Lower lobe of right lung (tissue), 2 donors: ENCODE results near the gene MARK4. TPM values are rescaled to one million over a fixed set of nuclear protein-coding genes. Genes with fewer than 3 reads are reported as not detected.
A peak's percentile ranks its signal among the peaks of the same experiment; 100 is the strongest.

Experiments used
- ATAC-seq, 2 donors: fragments of 200-7000 bp; cut with Tn5 transposase; one replicate each; pipeline ENCODE4 v1.9.1; 2020 to 2022; ENCODE audit warnings: mild to moderate bottlenecking in 2 of 2, moderate library complexity in 2 of 2
- DNase-seq: peaks from one replicate; pipeline ENCODE4 v3.0.0-alpha.2; 2020
- H3K27ac ChIP-seq: fragments of 200-600 bp; one replicate; pipeline ENCODE4 v1.8.0; 2022
- H3K27me3 ChIP-seq: fragments of 200-600 bp; one replicate; pipeline ENCODE4 v1.8.0; 2022; ENCODE audit warnings: low read depth
- H3K36me3 ChIP-seq: fragments of 200-600 bp; one replicate; pipeline ENCODE4 v1.8.0; 2022; ENCODE audit warnings: mild to moderate bottlenecking
- H3K4me1 ChIP-seq: fragments of 200-600 bp; one replicate; pipeline ENCODE4 v1.8.0; 2022
- H3K4me3 ChIP-seq: fragments of 200-600 bp; one replicate; pipeline ENCODE4 v1.8.0; 2022; ENCODE audit warnings: mild to moderate bottlenecking
- H3K9me3 ChIP-seq: fragments of 200-600 bp; one replicate; pipeline ENCODE4 v1.8.0; 2022
- CTCF ChIP-seq: fragments of 200-600 bp; IDR thresholded peaks from one replicate; pipeline ENCODE4 v1.8.0; 2022; ENCODE audit warnings: antibody characterized with exemption, mild to moderate bottlenecking
- intact Hi-C: fragments of 100-400 bp; cut with DNase I; formaldehyde crosslinking; loops from one replicate; pipeline ENCODE4 v1.11.0; 2022
- total RNA-seq: library from RNA; stranded (reverse); fragmentation: NEBNext Ultra II Directional; extraction: Animal tissue kit (Norgen Biotek cat#: 25700); gene quantifications from one replicate; pipeline ENCODE4 v1.2.1, GENCODE V29; 2021
- donor health status: DM: no; HTN: yes; CAD: no; lungs with severe emphysema.

Gene MARK4
- total RNA-seq, 1 donor from 2014 or later, result 32.5 TPM

GRCh38 chr19:45250216-45250831 lies 747 bp upstream of the MARK4 start:
- Histone ChIP-seq H3K27ac (peak overlapping the region; percentile 68), H3K4me3 (peak overlapping the region; percentile 81), H3K27me3 (no peaks in the 10 kb centered on the region), H3K4me1 (peaks cover 33% of the 10 kb centered on the region), H3K9me3 (no peaks in the 10 kb centered on the region), H3K36me3 (no peaks in the 10 kb centered on the region)
- intact Hi-C loops, result no loop called here
- peak in 1 of 2 donors; percentile 2 for ATAC-seq
- TF ChIP-seq CTCF, result no peak
- DNase-seq, result no peak

GRCh38 chr19:45251452-45252354 lies 632 bp downstream of the MARK4 start:
- peak overlapping the region; percentile 81 for H3K4me3 ChIP-seq
- H3K27me3 ChIP-seq, result no peaks in the 10 kb centered on the region
- intact Hi-C loops, result no loop called here
- H3K27ac ChIP-seq, result peak overlapping the region; percentile 68
- peak in 1 of 2 donors; percentile 47 for ATAC-seq
- H3K4me1 ChIP-seq, result peaks cover 33% of the 10 kb centered on the region
- no peak for TF ChIP-seq CTCF
- H3K9me3 ChIP-seq, result no peaks in the 10 kb centered on the region
- H3K36me3 ChIP-seq, result no peaks in the 10 kb centered on the region
- DNase-seq, result peak; percentile 55

- no peaks in the 10 kb centered on the region for H3K36me3 ChIP-seq
- no peak overlapping the region for H3K4me3 ChIP-seq
- no peaks in the 10 kb centered on the region for H3K9me3 ChIP-seq
- no peak for DNase-seq
- intact Hi-C loops, result no loop called here
- H3K4me1 ChIP-seq, result peaks cover 29% of the 10 kb centered on the region
- no peak for ATAC-seq
- no peak overlapping the region for H3K27ac ChIP-seq
- no peak for TF ChIP-seq CTCF
- H3K27me3 ChIP-seq, result no peaks in the 10 kb centered on the region
Measured at GRCh38 chr19:45253396-45254027, 2.4 kb downstream of the MARK4 start.

- peak; percentile 18 for TF ChIP-seq CTCF
- intact Hi-C loops, result no loop called here
Measured at GRCh38 chr19:45254044-45254531, 3.0 kb downstream of the MARK4 start.

GRCh38 chr19:45255611-45256157 lies 4.6 kb downstream of the MARK4 start:
- H3K4me3 ChIP-seq, result no peak overlapping the region
- H3K36me3 ChIP-seq, result no peaks in the 10 kb centered on the region
- H3K27me3 ChIP-seq, result no peaks in the 10 kb centered on the region
- peaks cover 23% of the 10 kb centered on the region for H3K4me1 ChIP-seq
- TF ChIP-seq CTCF, result no peak
- ATAC-seq (no peak), DNase-seq (no peak)
- H3K27ac ChIP-seq, result no peak overlapping the region
- no peaks in the 10 kb centered on the region for H3K9me3 ChIP-seq
- intact Hi-C loops, result no loop called here

More at GRCh38 chr19:45254044-45254531, 3.0 kb downstream of the MARK4 start:
- no peaks in the 10 kb centered on the region for H3K36me3 ChIP-seq
- DNase-seq (no peak), ATAC-seq (no peak)
- no peaks in the 10 kb centered on the region for H3K27me3 ChIP-seq
- no peak overlapping the region for H3K4me3 ChIP-seq
- peaks cover 29% of the 10 kb centered on the region for H3K4me1 ChIP-seq
- no peaks in the 10 kb centered on the region for H3K9me3 ChIP-seq
- H3K27ac ChIP-seq, result no peak overlapping the region
